ENCODE measurements around the gene ASAH2. TPM values are rescaled to one million over a fixed set of nuclear protein-coding genes. Genes with fewer than 3 reads are reported as not detected.

The ASAH2 gene
- total RNA-seq, 1 donor from 2014 or later, result 1.8 TPM

- Mint-ChIP-seq H3K4me3 (no peak overlapping the region), H3K36me3 (ENCODE audit: low read depth) (no peaks in the 10 kb centered on the region), H3K27ac (no peak overlapping the region), H3K27me3 (peaks cover 11% of the 10 kb centered on the region), H3K4me1 (peaks cover 4% of the 10 kb centered on the region), H3K9me3 (no peaks in the 10 kb centered on the region)
- DNase-seq (no peak), ATAC-seq (ENCODE audit: low read depth) (no peak)
- intact Hi-C loops (cut with micrococcal nuclease), result no loop called here
- TF ChIP-seq CTCF (IDR thresholded peaks at IDR 0.05), result no peak
- ChIA-PET CTCF (no interaction called here), POLR2A (no interaction called here)
Measured at GRCh38 chr10:50219200-50219599, 32.1 kb downstream of the ASAH2 start.

GRCh38 chr10:50216894-50217293, 34.4 kb downstream of the ASAH2 start:
- peaks cover 11% of the 10 kb centered on the region for H3K27me3 Mint-ChIP-seq
- DNase-seq, result no peak
- no peaks in the 10 kb centered on the region for H3K9me3 Mint-ChIP-seq
- no peak for ATAC-seq (ENCODE audit: low read depth)
- no peak overlapping the region for H3K27ac Mint-ChIP-seq
- H3K4me3 Mint-ChIP-seq, result no peak overlapping the region
- POLR2A ChIA-PET, result no interaction called here
- H3K4me1 Mint-ChIP-seq, result peaks cover 4% of the 10 kb centered on the region
- intact Hi-C loops (cut with micrococcal nuclease), result no loop called here
- TF ChIP-seq CTCF (IDR thresholded peaks at IDR 0.05), result no peak
- CTCF ChIA-PET, result no interaction called here
- no peaks in the 10 kb centered on the region for H3K36me3 Mint-ChIP-seq (ENCODE audit: low read depth)

GRCh38 chr10:50216418-50216817, 34.9 kb downstream of the ASAH2 start:
- ATAC-seq (ENCODE audit: low read depth), result no peak
- Mint-ChIP-seq H3K27ac (no peak overlapping the region), H3K4me3 (no peak overlapping the region), H3K4me1 (peaks cover 4% of the 10 kb centered on the region), H3K36me3 (ENCODE audit: low read depth) (no peaks in the 10 kb centered on the region), H3K9me3 (no peaks in the 10 kb centered on the region), H3K27me3 (peaks cover 8% of the 10 kb centered on the region)
- ChIA-PET CTCF (no interaction called here), POLR2A (no interaction called here)
- no peak for DNase-seq
- intact Hi-C loops (cut with micrococcal nuclease), result no loop called here
- no peak for TF ChIP-seq CTCF (IDR thresholded peaks at IDR 0.05)

GRCh38 chr10:50211670-50212069, 39.6 kb downstream of the ASAH2 start:
- CTCF ChIA-PET, result no interaction called here
- H3K9me3 Mint-ChIP-seq, result no peaks in the 10 kb centered on the region
- no peak for ATAC-seq (ENCODE audit: low read depth)

GRCh38 chr10:50210876-50211275, 40.4 kb downstream of the ASAH2 start:
- intact Hi-C loops (cut with micrococcal nuclease), result no loop called here
- ChIA-PET CTCF (no interaction called here), POLR2A (no interaction called here)
- H3K27ac Mint-ChIP-seq, result no peak overlapping the region
- no peak overlapping the region for H3K4me3 Mint-ChIP-seq
- no peaks in the 10 kb centered on the region for H3K36me3 Mint-ChIP-seq (ENCODE audit: low read depth)
- no peaks in the 10 kb centered on the region for H3K9me3 Mint-ChIP-seq
- no peak for TF ChIP-seq CTCF (IDR thresholded peaks at IDR 0.05)
- DNase-seq (no peak), ATAC-seq (ENCODE audit: low read depth) (no peak)
- no peaks in the 10 kb centered on the region for H3K4me1 Mint-ChIP-seq
- H3K27me3 Mint-ChIP-seq, result peaks cover 8% of the 10 kb centered on the region

More at GRCh38 chr10:50211670-50212069, 39.6 kb downstream of the ASAH2 start:
- POLR2A ChIA-PET, result no interaction called here
- no peak overlapping the region for H3K4me3 Mint-ChIP-seq
- no peaks in the 10 kb centered on the region for H3K4me1 Mint-ChIP-seq
- H3K36me3 Mint-ChIP-seq (ENCODE audit: low read depth), result no peaks in the 10 kb centered on the region
- intact Hi-C loops (cut with micrococcal nuclease), result no loop called here
- H3K27me3 Mint-ChIP-seq, result peaks cover 6% of the 10 kb centered on the region
- no peak for DNase-seq
- TF ChIP-seq CTCF (IDR thresholded peaks at IDR 0.05), result no peak
- H3K27ac Mint-ChIP-seq, result no peak overlapping the region

Other genes with a start within 250 kb of the ASAH2 start
- 58.7 and 64.7 TPM in 2 replicates for gene WASHC2A, start 183.6 kb downstream of the ASAH2 start, total RNA-seq

Data from activated B cell treated with CpG ODN at 0.5 μM for 24 hours (primary cell).